Natural killer cell treated with Interleukin-12 subunit alpha and Interleukin-12 subunit beta and Interleukin-15 and Interleukin-18, amount 100 ng/mL, for 72 hours (primary cell): ENCODE measurements around the gene TLX1. TPM values are rescaled to one million over a fixed set of nuclear protein-coding genes. Genes with fewer than 3 reads are reported as not detected.
A peak's percentile ranks its signal among the peaks of the same experiment; 100 is the strongest.

Experiments used
- ATAC-seq, 2 donors: fragments of 150-1000 bp; cut with Tn5 transposase in 1 of 2; sonication (Bioruptor Pico), chemical (Tn5 transposase) in 1 of 2; 2 replicates each; pipeline ENCODE4 v1.10.0; 2021
- DNase-seq: peaks from one replicate; pipeline ENCODE4 v3.0.0; 2022; ENCODE audit warnings: low spot score
- H3K27ac Mint-ChIP-seq, 2 donors: 1 replicate in 1 of 2; 2 replicates in 1 of 2; pipeline ENCODE4 v1.8.0; 2022; ENCODE audit warnings: mixed read lengths in 2 of 2, mild to moderate bottlenecking in 1 of 2, moderate library complexity in 1 of 2
- H3K27me3 Mint-ChIP-seq, 2 donors: 1 replicate in 1 of 2; 2 replicates in 1 of 2; pipeline ENCODE4 v1.8.0; 2022; ENCODE audit warnings: mixed read lengths in 2 of 2
- H3K36me3 Mint-ChIP-seq: one replicate; pipeline ENCODE4 v1.8.0; 2022; ENCODE audit warnings: mixed read lengths
- H3K4me1 Mint-ChIP-seq, 2 donors: 1 replicate in 1 of 2; 2 replicates in 1 of 2; pipeline ENCODE4 v1.8.0; 2022; ENCODE audit warnings: low read depth in 2 of 2, mixed read lengths in 2 of 2, mild to moderate bottlenecking in 1 of 2
- H3K4me3 Mint-ChIP-seq: one replicate; pipeline ENCODE4 v1.8.0; 2022; ENCODE audit warnings: mixed read lengths
- H3K9me3 Mint-ChIP-seq: 2 replicates; pipeline ENCODE4 v1.8.0; 2022; ENCODE audit warnings: mixed read lengths
- total RNA-seq, 2 donors: library from RNA; stranded (reverse); gene quantifications; one replicate each; pipeline ENCODE4 v1.2.3, GENCODE V29; 2022

The TLX1 gene
- total RNA-seq, 2 donors from 2014 or later: not detected

DNA sequence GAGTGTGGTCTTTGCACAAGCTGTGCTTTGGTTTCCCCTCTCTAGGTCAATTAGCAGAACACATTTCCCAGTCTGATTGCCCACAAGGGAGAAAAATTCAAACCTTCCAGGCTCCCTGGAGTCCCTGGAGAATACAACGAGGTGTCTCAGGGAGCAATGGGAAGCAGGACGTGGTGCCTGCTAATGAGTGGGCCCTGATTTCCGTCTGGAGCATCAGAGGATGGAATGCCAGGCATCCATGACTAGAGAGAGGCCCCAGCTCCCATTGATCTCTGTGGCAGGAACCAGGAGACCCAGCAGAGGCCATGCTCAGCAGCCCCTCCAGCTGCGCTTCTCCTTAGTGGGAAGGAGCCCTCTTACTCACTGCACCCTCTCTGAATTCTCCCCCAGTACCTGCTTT lies 33.2 kb upstream of the TLX1 start:
- DNase-seq (no peak), ATAC-seq (no peak)
- no peak overlapping the region for H3K27ac Mint-ChIP-seq
- H3K4me1 Mint-ChIP-seq: peaks cover 0 to 3% of the 10 kb centered on the region in 2 donors
- no peaks in the 10 kb centered on the region for H3K36me3 Mint-ChIP-seq
- peaks cover 24 to 40% of the 10 kb centered on the region in 2 donors for H3K27me3 Mint-ChIP-seq
- H3K9me3 Mint-ChIP-seq: no peaks in the 10 kb centered on the region
- H3K4me3 Mint-ChIP-seq: no peak overlapping the region

GRCh38 chr10:101099901-101100300 lies 31.2 kb upstream of the TLX1 start:
- Mint-ChIP-seq H3K9me3 (no peaks in the 10 kb centered on the region), H3K36me3 (no peaks in the 10 kb centered on the region), H3K27ac (no peak overlapping the region), H3K4me3 (no peak overlapping the region), H3K27me3 (peaks cover 27 to 38% of the 10 kb centered on the region in 2 donors), H3K4me1 (peaks cover 0 to 3% of the 10 kb centered on the region in 2 donors)
- ATAC-seq (no peak), DNase-seq (no peak)

- peaks cover 25 to 32% of the 10 kb centered on the region in 2 donors for H3K27me3 Mint-ChIP-seq
- H3K27ac Mint-ChIP-seq: no peak overlapping the region
Observed at GRCh38 chr10:101101372-101101881, 29.7 kb upstream of the TLX1 start.

GRCh38 chr10:101103430-101103829 lies 27.7 kb upstream of the TLX1 start:
- Mint-ChIP-seq H3K4me3 (no peak overlapping the region), H3K9me3 (no peaks in the 10 kb centered on the region), H3K4me1 (no peaks in the 10 kb centered on the region), H3K27me3 (peaks cover 25 to 36% of the 10 kb centered on the region in 2 donors), H3K27ac (no peak overlapping the region), H3K36me3 (no peaks in the 10 kb centered on the region)
- ATAC-seq (no peak), DNase-seq (no peak)

More at GRCh38 chr10:101101372-101101881, 29.7 kb upstream of the TLX1 start:
- DNase-seq (no peak), ATAC-seq (no peak)
- no peak overlapping the region for H3K4me3 Mint-ChIP-seq
- no peaks in the 10 kb centered on the region for H3K9me3 Mint-ChIP-seq
- H3K36me3 Mint-ChIP-seq: no peaks in the 10 kb centered on the region
- no peaks in the 10 kb centered on the region for H3K4me1 Mint-ChIP-seq

DNA sequence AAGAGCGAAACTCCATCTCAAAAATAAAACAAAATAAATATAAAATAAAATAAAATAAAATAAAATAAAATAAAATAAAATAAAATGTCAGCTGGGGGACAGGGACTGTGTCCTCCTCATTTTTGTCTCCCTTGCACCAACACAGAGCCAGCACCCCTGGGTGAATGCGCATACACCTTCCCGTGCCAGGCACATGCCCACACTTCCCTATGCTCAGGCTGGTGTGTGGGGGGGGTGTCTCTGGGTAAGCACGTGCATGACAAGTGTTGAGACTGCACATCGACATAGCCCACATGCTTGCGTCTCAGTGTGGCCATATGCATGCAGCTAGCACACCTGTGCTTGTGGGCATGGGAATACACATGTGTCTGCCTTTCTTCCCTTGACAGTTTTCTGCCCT lies 24.7 kb upstream of the TLX1 start:
- no peaks in the 10 kb centered on the region for H3K4me1 Mint-ChIP-seq
- ATAC-seq (no peak), DNase-seq (no peak)
- H3K9me3 Mint-ChIP-seq: no peaks in the 10 kb centered on the region
- peaks cover 21 to 24% of the 10 kb centered on the region in 2 donors for H3K27me3 Mint-ChIP-seq
- H3K4me3 Mint-ChIP-seq: no peak overlapping the region
- H3K27ac Mint-ChIP-seq: no peak overlapping the region
- no peaks in the 10 kb centered on the region for H3K36me3 Mint-ChIP-seq

DNA sequence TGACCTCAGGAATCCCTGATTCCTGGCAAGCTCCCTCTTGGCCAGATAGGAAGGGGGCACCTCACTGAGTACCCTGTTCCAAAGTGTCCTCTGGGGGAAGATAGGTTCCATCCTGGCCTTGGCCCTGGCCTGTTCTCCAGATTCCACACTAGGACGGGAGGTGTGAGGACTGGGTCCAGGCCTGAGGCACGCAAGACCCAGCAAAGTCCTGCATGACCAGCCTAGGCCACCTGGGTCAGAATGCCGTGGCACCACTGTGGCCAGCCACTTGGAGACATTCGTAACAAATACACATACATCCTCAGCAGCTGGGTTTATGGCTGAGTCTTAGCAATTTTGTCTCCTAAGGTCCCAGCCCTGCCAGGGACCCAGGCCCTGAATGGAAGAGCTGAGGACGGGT lies 23.3 kb upstream of the TLX1 start:
- peaks cover 16 to 19% of the 10 kb centered on the region in 2 donors for H3K27me3 Mint-ChIP-seq
- H3K4me3 Mint-ChIP-seq: no peak overlapping the region
- no peaks in the 10 kb centered on the region for H3K9me3 Mint-ChIP-seq
- no peaks in the 10 kb centered on the region for H3K36me3 Mint-ChIP-seq
- ATAC-seq (peak; percentile 28 to 46), DNase-seq (no peak)
- H3K4me1 Mint-ChIP-seq: no peaks in the 10 kb centered on the region
- no peak overlapping the region for H3K27ac Mint-ChIP-seq

DNA sequence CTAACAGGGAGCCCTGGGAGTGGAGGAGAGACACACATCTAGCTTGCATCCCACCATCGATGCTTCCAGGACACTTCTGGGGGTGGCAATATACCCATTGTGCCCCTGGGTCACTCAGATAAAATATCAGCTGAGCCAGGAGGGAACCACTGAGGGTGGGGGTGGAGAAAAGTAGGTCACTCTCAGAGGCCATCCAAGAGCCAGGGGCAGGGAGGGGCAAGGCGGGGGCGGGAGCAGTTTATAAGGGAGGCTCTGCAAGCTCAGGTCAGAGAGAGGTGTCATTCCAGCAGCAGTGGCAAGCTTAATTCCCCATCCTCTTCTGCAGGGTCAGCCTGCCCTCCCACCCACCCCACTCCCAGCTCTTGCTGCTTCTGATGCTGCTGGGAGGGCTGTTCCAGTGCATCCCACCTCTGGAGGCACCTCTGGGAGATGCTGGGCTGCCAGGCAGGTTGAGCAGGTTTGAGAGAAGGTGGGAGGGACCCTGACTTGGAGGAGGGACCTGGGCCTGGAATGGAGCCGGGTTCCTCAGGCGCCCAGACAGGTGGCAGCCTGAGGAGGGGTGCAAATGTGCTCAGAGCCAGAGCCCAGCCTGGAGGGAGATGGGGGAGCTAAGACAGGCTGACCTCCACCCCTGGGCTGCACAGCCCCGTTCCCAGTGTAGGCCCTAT lies 20.1 kb upstream of the TLX1 start:
- no peaks in the 10 kb centered on the region for H3K36me3 Mint-ChIP-seq
- no peak overlapping the region for H3K4me3 Mint-ChIP-seq
- no peaks in the 10 kb centered on the region for H3K4me1 Mint-ChIP-seq
- H3K27me3 Mint-ChIP-seq: peaks cover 27 to 29% of the 10 kb centered on the region in 2 donors
- H3K27ac Mint-ChIP-seq: no peak overlapping the region
- DNase-seq (no peak), ATAC-seq (no peak)
- H3K9me3 Mint-ChIP-seq: no peaks in the 10 kb centered on the region

DNA sequence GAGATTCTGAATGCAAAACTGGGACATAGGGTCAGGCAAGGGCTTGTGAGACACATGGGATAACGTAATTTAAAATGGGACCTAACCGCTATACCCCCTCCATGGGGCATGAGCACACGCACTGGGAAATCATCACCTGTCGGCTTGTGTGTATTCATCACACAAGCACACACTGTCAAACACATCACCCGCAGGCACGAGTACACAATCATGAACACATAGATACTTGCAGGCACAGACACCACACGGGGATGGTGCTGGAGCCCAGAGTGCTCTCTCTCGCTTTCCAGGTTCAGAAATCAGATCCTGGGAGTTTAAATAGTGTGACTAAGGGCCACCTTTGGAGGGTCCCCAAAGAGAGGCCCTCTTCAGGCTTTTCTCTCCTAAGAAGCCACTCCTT lies 19.6 kb upstream of the TLX1 start:
- Mint-ChIP-seq H3K9me3 (no peaks in the 10 kb centered on the region), H3K4me3 (no peak overlapping the region), H3K36me3 (no peaks in the 10 kb centered on the region), H3K27ac (no peak overlapping the region), H3K4me1 (no peaks in the 10 kb centered on the region), H3K27me3 (peaks cover 27 to 29% of the 10 kb centered on the region in 2 donors)
- DNase-seq (no peak), ATAC-seq (no peak)

DNA sequence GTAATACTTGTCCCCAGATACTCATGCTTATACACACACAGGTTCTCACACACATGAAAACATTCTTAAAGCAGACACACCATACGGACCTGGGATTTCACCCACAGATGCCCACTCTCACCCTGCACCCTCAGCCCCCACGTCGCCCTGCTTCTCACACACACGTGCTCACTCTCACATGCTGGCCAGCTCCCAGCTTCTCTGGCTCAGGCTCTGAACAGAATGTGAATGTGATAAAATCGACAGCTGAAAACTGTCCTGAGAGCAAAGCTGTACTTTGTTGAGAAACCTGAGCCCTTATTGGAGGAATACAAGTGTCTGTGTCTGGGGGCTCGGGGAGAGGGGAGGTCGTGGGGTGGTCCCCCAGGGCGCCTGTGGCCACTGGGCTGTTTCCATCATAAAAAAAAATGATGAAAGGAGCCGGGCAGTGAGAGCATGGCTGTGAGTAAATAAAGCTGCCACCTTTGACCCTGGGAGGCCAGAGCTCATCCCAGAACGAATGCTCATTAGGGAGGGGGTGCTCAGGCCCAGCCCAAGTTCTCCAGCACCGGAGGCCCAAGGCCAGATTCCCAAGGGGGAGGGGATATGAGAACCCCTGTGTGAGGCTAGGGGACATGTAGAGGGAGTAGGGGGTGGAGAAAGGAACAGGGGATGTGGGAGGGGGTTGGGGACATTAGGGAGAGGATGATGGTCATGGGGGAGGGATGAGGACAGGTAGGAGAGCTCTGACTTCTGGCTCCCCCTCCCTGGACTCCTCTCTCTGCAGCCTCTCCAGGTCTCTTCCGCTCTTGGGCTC lies 18.1 kb upstream of the TLX1 start:
- no peaks in the 10 kb centered on the region for H3K36me3 Mint-ChIP-seq
- no peaks in the 10 kb centered on the region for H3K4me1 Mint-ChIP-seq
- DNase-seq (no peak), ATAC-seq (peak in 1 of 2 donors; percentile 18)
- H3K27me3 Mint-ChIP-seq: peaks cover 21 to 35% of the 10 kb centered on the region in 2 donors
- H3K4me3 Mint-ChIP-seq: no peak overlapping the region
- H3K27ac Mint-ChIP-seq: no peak overlapping the region
- H3K9me3 Mint-ChIP-seq: no peaks in the 10 kb centered on the region

- Mint-ChIP-seq H3K27ac (no peak overlapping the region), H3K36me3 (no peaks in the 10 kb centered on the region), H3K4me1 (no peaks in the 10 kb centered on the region), H3K27me3 (peaks cover 28 to 40% of the 10 kb centered on the region in 2 donors), H3K4me3 (no peak overlapping the region), H3K9me3 (no peaks in the 10 kb centered on the region)
- no peak for ATAC-seq
- DNase-seq: no peak
Observed at GRCh38 chr10:101113890-101114403, 17.2 kb upstream of the TLX1 start.

- Mint-ChIP-seq H3K4me1 (no peaks in the 10 kb centered on the region), H3K27me3 (peaks cover 31 to 40% of the 10 kb centered on the region in 2 donors), H3K9me3 (no peaks in the 10 kb centered on the region), H3K4me3 (no peak overlapping the region), H3K36me3 (no peaks in the 10 kb centered on the region), H3K27ac (no peak overlapping the region)
- no peak for ATAC-seq
- no peak for DNase-seq
Observed at GRCh38 chr10:101114646-101115045, 16.5 kb upstream of the TLX1 start.

GRCh38 chr10:101116754-101117153 lies 14.3 kb upstream of the TLX1 start:
- Mint-ChIP-seq H3K4me1 (peaks cover 12 to 13% of the 10 kb centered on the region in 2 donors), H3K27ac (no peak overlapping the region), H3K27me3 (peaks cover 33 to 36% of the 10 kb centered on the region in 2 donors)

GRCh38 chr10:101118031-101118430 lies 13.1 kb upstream of the TLX1 start:
- no peak overlapping the region for H3K4me3 Mint-ChIP-seq
- no peaks in the 10 kb centered on the region for H3K9me3 Mint-ChIP-seq
- peaks cover 39 to 49% of the 10 kb centered on the region in 2 donors for H3K27me3 Mint-ChIP-seq
- peaks cover 16 to 23% of the 10 kb centered on the region in 2 donors for H3K4me1 Mint-ChIP-seq
- no peak overlapping the region for H3K27ac Mint-ChIP-seq
- no peak for ATAC-seq
- DNase-seq: no peak
- H3K36me3 Mint-ChIP-seq: no peaks in the 10 kb centered on the region

More at GRCh38 chr10:101116754-101117153, 14.3 kb upstream of the TLX1 start:
- Mint-ChIP-seq H3K4me3 (no peak overlapping the region), H3K36me3 (no peaks in the 10 kb centered on the region), H3K9me3 (no peaks in the 10 kb centered on the region)
- no peak for DNase-seq
- no peak for ATAC-seq

- Mint-ChIP-seq H3K9me3 (no peaks in the 10 kb centered on the region), H3K4me1 (peaks cover 21 to 29% of the 10 kb centered on the region in 2 donors), H3K27ac (peak overlapping the region; percentile 45 to 75), H3K27me3 (peaks cover 37% of the 10 kb centered on the region in 2 donors), H3K4me3 (peak overlapping the region; percentile 92), H3K36me3 (no peaks in the 10 kb centered on the region)
- ATAC-seq (no peak), DNase-seq (no peak)
Observed at GRCh38 chr10:101120520-101120883, 10.6 kb upstream of the TLX1 start.
